Uterus (tissue), 4 donors: ENCODE results near the gene ARL5B. TPM values are rescaled to one million over a fixed set of nuclear protein-coding genes. Genes with fewer than 3 reads are reported as not detected.
"Not testable (repeated sequence)": the region's sequence is repeated elsewhere in the genome, so short reads cannot be mapped to it uniquely, and the experiment has no call there.

Source experiments
- DNase-seq, 2 donors: peaks; one replicate each; pipeline ENCODE4 v3.0.0-alpha.2; 2019 to 2020
- H3K27ac ChIP-seq, 2 donors: fragments of 200-600 bp; sonication (generic); 1 replicate in 1 of 2; 2 replicates in 1 of 2; pipeline ENCODE4 v1.5.1; 2016 to 2018
- H3K27me3 ChIP-seq, 2 donors: fragments of 200-600 bp; sonication (generic); one replicate each; pipeline ENCODE4 v1.5.1; 2018 to 2019; ENCODE audit warnings: control low read depth in 1 of 2
- H3K36me3 ChIP-seq, 2 donors: fragments of 200-600 bp; sonication (generic); one replicate each; pipeline ENCODE4 v1.5.1; 2019; ENCODE audit warnings: control low read depth in 1 of 2
- H3K4me1 ChIP-seq, 2 donors: fragments of 200-600 bp; sonication (generic); one replicate each; pipeline ENCODE4 v1.5.1; 2018 to 2019; ENCODE audit warnings: control low read depth in 1 of 2
- H3K4me3 ChIP-seq, 2 donors: fragments of 200-600 bp; sonication (generic); 1 replicate in 1 of 2; 2 replicates in 1 of 2; pipeline ENCODE4 v1.5.1; 2018 to 2019; ENCODE audit warnings: mild to moderate bottlenecking in 1 of 2
- H3K9me3 ChIP-seq, 2 donors: fragments of 200-600 bp; sonication (generic); one replicate each; pipeline ENCODE4 v1.5.1; 2019; ENCODE audit warnings: control low read depth in 1 of 2
- POLR2A ChIP-seq, 2 donors: fragments of 450-650 bp; IDR thresholded peaks; one replicate each; pipeline ENCODE4 v1.6.1; 2016; ENCODE audit warnings: antibody characterized with exemption in 2 of 2, mild to moderate bottlenecking in 1 of 2, moderate library complexity in 1 of 2
- intact Hi-C: fragments of 100-400 bp; cut with DNase I; formaldehyde crosslinking; loops from one replicate; pipeline ENCODE4 v1.15.1; 2023; ENCODE audit warnings: low total_unique reads
- total RNA-seq, 4 donors: library from RNA; depleted of rRNA in 3 of 4; stranded (reverse); fragments of >200 nt in 3 of 4; gene quantifications; one replicate each; pipeline versions ENCODE4 v1.1.0 to v1.2.4, GENCODE V29; 2014 to 2023
- TF ChIP-seq, protein P1 (sequence below), 4 experiments: fragments of 200-600 bp in 2 of 4; fragments of 450-650 bp in 2 of 4; sonication (generic) in 2 of 4; IDR thresholded peaks; one replicate each; pipeline ENCODE4 v1.5.1; 2016 to 2019; ENCODE audit warnings: antibody characterized with exemption in 4 of 4, mild to moderate bottlenecking in 2 of 4, moderate library complexity in 1 of 4
- donor health status: DM: yes; HTN: yes; CAD: no.

ARL5B gene
- total RNA-seq, 4 donors from 2014 or later = 1.5 to 76.5 (median 11.6) TPM

DNA sequence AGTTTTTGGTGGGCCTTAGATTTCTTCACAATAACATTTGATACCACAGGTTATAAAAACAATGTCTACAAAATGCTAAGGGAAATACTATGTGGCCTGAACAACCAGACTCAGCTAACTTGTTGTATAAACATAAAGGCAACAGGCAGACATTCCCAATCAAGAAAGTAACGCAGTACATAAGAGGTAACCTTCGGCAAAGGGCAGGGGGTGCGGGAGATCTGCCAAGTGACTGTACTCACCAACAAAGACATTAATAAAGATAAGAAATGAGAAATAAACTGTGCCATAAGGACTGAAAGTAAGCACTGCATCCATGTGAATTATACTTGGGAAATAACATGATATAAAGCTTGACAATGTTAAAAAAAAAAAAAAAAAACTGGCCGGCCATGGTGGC, 23.2 kb upstream of the ARL5B start:
- no peak for TF ChIP-seq POLR2A (IDR thresholded peaks at IDR 0.05)
- TF ChIP-seq, protein P1, sequence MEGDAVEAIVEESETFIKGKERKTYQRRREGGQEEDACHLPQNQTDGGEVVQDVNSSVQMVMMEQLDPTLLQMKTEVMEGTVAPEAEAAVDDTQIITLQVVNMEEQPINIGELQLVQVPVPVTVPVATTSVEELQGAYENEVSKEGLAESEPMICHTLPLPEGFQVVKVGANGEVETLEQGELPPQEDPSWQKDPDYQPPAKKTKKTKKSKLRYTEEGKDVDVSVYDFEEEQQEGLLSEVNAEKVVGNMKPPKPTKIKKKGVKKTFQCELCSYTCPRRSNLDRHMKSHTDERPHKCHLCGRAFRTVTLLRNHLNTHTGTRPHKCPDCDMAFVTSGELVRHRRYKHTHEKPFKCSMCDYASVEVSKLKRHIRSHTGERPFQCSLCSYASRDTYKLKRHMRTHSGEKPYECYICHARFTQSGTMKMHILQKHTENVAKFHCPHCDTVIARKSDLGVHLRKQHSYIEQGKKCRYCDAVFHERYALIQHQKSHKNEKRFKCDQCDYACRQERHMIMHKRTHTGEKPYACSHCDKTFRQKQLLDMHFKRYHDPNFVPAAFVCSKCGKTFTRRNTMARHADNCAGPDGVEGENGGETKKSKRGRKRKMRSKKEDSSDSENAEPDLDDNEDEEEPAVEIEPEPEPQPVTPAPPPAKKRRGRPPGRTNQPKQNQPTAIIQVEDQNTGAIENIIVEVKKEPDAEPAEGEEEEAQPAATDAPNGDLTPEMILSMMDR (IDR thresholded peaks at IDR 0.05) = no peak
- intact Hi-C loops = no loop called here
- Histone ChIP-seq H3K27me3 (no peaks in the 10 kb centered on the region), H3K36me3 (no peaks in the 10 kb centered on the region), H3K4me1 (no peaks in the 10 kb centered on the region), H3K9me3 (no peaks in the 10 kb centered on the region), H3K27ac (no peak overlapping the region), H3K4me3 (no peak overlapping the region)
- no peak for DNase-seq

DNA sequence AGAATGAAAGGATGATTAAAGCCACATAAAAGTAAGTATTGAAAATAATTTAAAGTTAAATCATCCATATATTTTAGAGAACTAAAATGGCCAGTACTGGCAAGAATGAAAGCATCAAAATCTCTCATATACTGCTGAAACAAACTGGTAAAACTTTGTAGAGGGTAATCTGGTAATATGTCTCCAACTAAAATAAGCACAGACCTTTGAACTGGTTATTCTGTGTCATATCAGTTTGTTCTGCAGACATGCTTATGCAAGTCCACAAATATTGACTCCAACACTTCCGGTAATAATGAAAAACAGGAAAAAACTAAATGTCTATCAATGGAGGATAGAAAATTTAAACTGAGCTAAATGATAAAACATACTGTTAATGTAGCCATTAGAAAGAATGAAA, 21.8 kb upstream of the ARL5B start:
- H3K27ac ChIP-seq, H3K27me3 ChIP-seq, H3K9me3 ChIP-seq, H3K4me1 ChIP-seq, DNase-seq, H3K4me3 ChIP-seq, intact Hi-C loops, H3K36me3 ChIP-seq: not testable (repeated sequence)

DNA sequence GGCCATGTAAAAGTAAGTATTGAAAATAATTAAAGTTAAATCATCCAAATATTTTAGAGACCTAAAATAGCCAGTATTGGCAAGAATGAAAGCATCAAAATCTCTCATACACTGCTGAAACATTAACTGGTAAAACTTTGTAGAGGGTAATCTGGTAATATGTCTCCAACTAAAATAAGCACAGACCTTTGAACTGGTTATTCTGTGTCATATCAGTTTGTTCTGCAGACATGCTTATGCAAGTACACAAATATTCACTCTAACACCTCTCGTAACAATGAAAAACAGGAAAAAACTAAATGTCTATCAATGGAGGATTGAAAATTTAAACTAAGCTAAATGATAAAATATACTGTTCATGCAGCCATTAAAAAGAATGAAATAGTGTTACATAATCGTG, 19.5 kb upstream of the ARL5B start:
- intact Hi-C loops, H3K4me3 ChIP-seq: not testable (repeated sequence)

DNA sequence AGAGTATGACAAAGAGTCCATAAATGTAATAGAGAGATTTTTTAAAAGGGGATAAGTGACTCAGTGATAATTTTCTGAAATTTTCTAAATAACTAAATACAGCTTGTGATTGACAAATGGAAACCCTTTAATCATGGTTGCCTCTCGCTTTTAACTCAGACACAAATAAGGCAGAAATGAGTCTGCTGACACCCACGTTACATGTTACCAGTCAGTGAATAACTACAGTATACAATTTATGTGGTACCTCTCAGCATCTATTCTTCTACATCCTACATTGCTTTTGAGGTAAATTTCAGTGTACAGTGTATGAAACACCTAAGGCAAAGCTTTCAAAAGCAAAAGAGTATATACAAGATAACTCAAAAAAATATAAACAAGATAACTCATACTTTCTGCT, 12.1 kb upstream of the ARL5B start:
- Histone ChIP-seq H3K36me3 (no peaks in the 10 kb centered on the region), H3K27ac (no peak overlapping the region), H3K9me3 (no peaks in the 10 kb centered on the region), H3K4me3 (no peak overlapping the region), H3K27me3 (no peaks in the 10 kb centered on the region), H3K4me1 (no peaks in the 10 kb centered on the region)
- DNase-seq = no peak
- intact Hi-C loops = no loop called here
- TF ChIP-seq, protein P1 (IDR thresholded peaks at IDR 0.05) = no peak
- TF ChIP-seq POLR2A (IDR thresholded peaks at IDR 0.05) = no peak

More for the DNA sequence above, 19.5 kb upstream of the ARL5B start:
- not testable (repeated sequence) for H3K9me3 ChIP-seq, H3K4me1 ChIP-seq, H3K36me3 ChIP-seq, H3K27me3 ChIP-seq, H3K27ac ChIP-seq, DNase-seq

DNA sequence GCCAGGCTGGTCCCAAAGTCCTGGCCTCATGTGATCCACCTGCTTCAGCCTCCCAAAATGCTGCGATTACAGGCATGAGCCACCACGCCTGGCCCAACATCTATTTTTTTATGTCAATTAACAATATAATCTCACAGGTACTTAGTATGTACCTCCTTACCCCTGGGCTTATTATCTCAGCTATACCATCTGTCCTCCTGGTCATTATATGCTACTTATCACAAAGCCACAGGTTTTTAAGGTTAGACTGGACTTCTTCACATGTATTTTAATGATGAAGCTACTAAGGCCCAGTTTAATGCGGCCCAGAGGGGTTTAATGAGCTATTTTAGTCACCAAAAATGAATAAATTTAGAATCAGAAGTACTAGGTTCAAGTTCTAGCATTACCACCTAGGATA, 11.3 kb upstream of the ARL5B start:
- no peaks in the 10 kb centered on the region for H3K9me3 ChIP-seq
- no peaks in the 10 kb centered on the region for H3K36me3 ChIP-seq
- H3K27me3 ChIP-seq = no peaks in the 10 kb centered on the region
- H3K27ac ChIP-seq = no peak overlapping the region
- no peak overlapping the region for H3K4me3 ChIP-seq
- TF ChIP-seq, protein P1 (IDR thresholded peaks at IDR 0.05) = no peak
- TF ChIP-seq POLR2A (IDR thresholded peaks at IDR 0.05) = no peak
- no peaks in the 10 kb centered on the region for H3K4me1 ChIP-seq
- intact Hi-C loops = no loop called here
- DNase-seq = no peak

DNA sequence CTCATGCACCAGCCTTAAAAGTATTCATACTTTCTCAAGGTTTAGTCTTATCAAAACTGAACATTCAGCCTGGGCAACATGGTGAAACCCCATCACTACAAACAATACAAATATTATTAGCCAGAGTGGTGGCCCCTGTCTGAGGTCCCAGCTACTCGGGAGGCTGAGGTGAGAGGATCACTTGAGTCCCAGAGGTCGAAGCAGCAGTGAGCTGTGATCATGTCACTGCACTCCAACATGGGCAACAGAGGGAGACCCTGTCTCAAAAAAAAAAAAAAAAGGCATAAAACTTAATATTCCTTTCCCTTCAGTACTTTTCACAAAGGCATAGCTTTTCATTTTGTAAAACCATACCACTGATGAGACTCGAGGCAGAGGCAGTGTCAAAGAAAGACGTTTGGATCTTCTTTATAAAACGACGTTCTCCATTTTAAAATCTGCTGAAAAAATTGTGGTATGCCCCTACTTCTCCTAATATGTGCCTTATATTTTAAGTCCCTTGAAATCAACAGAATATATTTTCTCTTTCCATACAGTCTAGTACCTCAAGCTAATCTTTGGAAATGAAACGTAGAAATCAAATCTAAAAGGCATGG, 9.8 kb upstream of the ARL5B start:
- intact Hi-C loops = no loop called here
- no peaks in the 10 kb centered on the region for H3K27me3 ChIP-seq
- no peak for DNase-seq
- H3K4me3 ChIP-seq = no peak overlapping the region
- H3K4me1 ChIP-seq = no peaks in the 10 kb centered on the region
- no peak overlapping the region for H3K27ac ChIP-seq
- H3K9me3 ChIP-seq = no peaks in the 10 kb centered on the region
- TF ChIP-seq, protein P1 (IDR thresholded peaks at IDR 0.05) = no peak
- TF ChIP-seq POLR2A (IDR thresholded peaks at IDR 0.05) = no peak
- H3K36me3 ChIP-seq = no peaks in the 10 kb centered on the region
